ENCODE results near the gene SULT1C4. TPM values are rescaled to one million over a fixed set of nuclear protein-coding genes. Genes with fewer than 3 reads are reported as not detected.

SULT1C4 gene
- total RNA-seq, 4 donors from 2014 or later: 0.31 to 2.1 (median 1.2) TPM; not detected in 1

DNA sequence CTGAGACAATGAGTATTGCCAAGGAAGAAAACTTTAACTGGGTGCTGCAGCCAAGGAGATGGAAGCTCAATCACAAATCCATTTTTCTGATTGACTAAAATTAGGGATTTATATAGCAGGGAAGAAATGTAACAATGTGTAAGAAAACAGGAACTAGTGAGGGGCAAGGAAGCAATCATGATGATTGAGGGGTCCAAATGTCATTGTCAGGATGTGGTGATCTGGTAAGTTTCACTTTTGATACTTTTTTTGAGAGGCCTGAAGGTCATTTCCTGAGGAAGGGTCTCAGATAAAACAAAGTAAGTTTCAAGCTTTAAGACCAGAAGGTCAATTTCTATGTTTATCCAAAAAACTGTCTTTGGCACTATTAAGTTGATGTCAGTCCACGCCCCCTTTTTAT is 59.2 kb downstream of the SULT1C4 start:
- no peak overlapping the region for H3K27ac ChIP-seq
- no peaks in the 10 kb centered on the region for H3K36me3 ChIP-seq
- no peak overlapping the region for H3K4me3 ChIP-seq
- no peak for TF ChIP-seq POLR2A (IDR thresholded peaks at IDR 0.05)
- TF ChIP-seq, protein P1, sequence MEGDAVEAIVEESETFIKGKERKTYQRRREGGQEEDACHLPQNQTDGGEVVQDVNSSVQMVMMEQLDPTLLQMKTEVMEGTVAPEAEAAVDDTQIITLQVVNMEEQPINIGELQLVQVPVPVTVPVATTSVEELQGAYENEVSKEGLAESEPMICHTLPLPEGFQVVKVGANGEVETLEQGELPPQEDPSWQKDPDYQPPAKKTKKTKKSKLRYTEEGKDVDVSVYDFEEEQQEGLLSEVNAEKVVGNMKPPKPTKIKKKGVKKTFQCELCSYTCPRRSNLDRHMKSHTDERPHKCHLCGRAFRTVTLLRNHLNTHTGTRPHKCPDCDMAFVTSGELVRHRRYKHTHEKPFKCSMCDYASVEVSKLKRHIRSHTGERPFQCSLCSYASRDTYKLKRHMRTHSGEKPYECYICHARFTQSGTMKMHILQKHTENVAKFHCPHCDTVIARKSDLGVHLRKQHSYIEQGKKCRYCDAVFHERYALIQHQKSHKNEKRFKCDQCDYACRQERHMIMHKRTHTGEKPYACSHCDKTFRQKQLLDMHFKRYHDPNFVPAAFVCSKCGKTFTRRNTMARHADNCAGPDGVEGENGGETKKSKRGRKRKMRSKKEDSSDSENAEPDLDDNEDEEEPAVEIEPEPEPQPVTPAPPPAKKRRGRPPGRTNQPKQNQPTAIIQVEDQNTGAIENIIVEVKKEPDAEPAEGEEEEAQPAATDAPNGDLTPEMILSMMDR (IDR thresholded peaks at IDR 0.05): no peak
- no peak for DNase-seq
- no peaks in the 10 kb centered on the region for H3K9me3 ChIP-seq
- intact Hi-C loops (cut with DNase I): no loop called here
- H3K27me3 ChIP-seq: no peaks in the 10 kb centered on the region
- WGBS, 2 donors: 46 to 77% methylated on average over 1 of the region's 1 CpG
- no peaks in the 10 kb centered on the region for H3K4me1 ChIP-seq

Small RNA genes lying within 50 kb of the gene (small RNA-seq; reads per million reads assigned to genes)
- 0 reads per million in 4 donors for gene SMIM12P1

Other genes with a start within 250 kb of the SULT1C4 start
- gene SULT1C3, start 138.0 kb upstream of the SULT1C4 start, total RNA-seq: not detected
- gene SULT1C2, start 89.1 kb upstream of the SULT1C4 start, total RNA-seq: under 1 TPM in 1 of 4 donors, not detected in 3; 0.57 TPM
- gene GCC2, start 71.3 kb downstream of the SULT1C4 start, total RNA-seq: 10 to 100 TPM; 11.0 to 31.9 (median 13.7) TPM
- gene LIMS1, start 156.5 kb downstream of the SULT1C4 start, total RNA-seq: 10 to 100 TPM; 37.8 to 66.2 (median 54.0) TPM

Data from esophagus squamous epithelium (tissue), 5 donors.